ENCODE results near the gene TANK.

DNA sequence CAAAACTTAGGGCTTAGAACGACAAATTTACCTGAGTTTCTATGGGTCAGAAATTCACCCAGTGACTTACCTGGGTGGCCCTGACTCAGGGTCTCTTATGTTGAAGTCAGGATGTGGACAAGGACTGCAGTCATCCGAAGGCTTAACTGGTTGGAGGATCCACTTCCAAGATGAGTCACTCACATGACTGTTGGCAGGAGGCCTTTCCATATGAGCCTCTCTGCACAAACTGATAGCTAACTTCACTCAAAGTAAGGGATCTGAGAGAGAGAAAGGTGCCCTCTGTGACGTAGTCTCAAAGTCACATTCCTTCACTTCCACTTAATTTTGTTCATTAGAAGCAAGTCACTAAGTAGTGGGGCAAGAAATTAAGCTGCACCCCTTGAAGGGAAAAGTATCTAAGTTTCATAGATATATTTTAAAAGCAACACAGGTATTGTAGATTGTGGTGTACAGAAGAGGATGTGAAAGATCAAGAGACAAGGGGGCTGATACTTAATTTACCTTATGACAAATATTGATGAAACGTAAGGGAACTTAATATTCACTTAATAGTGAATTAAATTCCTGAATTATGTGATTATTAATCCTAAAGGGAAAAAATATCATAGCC is 48.4 kb downstream of the TANK start:
- TF ChIP-seq CTCF (IDR thresholded peaks at IDR 0.05; ENCODE audit: low read depth, low read length, missing input control) (no peak), REST (IDR thresholded peaks at IDR 0.05) (no peak), RXRA (IDR thresholded peaks at IDR 0.05) (no peak), RAD21 (IDR thresholded peaks at IDR 0.05) (no peak), GABPA (IDR thresholded peaks at IDR 0.05 in 1 of 2, conservative IDR thresholded peaks at IDR 0.05 in 1 of 2) (no peak), EGR1 (IDR thresholded peaks at IDR 0.05; ENCODE audit: low read depth in 2 of 2) (no peak), YY1 (IDR thresholded peaks at IDR 0.05) (no peak), TAF1 (conservative IDR thresholded peaks at IDR 0.05) (no peak), SP1 (IDR thresholded peaks at IDR 0.05) (no peak), JUND (IDR thresholded peaks at IDR 0.05) (no peak), ATF3 (IDR thresholded peaks at IDR 0.05) (no peak), NR2F2 (IDR thresholded peaks at IDR 0.05) (no peak)
- TF ChIP-seq, protein P1, sequence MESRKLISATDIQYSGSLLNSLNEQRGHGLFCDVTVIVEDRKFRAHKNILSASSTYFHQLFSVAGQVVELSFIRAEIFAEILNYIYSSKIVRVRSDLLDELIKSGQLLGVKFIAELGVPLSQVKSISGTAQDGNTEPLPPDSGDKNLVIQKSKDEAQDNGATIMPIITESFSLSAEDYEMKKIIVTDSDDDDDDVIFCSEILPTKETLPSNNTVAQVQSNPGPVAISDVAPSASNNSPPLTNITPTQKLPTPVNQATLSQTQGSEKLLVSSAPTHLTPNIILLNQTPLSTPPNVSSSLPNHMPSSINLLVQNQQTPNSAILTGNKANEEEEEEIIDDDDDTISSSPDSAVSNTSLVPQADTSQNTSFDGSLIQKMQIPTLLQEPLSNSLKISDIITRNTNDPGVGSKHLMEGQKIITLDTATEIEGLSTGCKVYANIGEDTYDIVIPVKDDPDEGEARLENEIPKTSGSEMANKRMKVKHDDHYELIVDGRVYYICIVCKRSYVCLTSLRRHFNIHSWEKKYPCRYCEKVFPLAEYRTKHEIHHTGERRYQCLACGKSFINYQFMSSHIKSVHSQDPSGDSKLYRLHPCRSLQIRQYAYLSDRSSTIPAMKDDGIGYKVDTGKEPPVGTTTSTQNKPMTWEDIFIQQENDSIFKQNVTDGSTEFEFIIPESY (IDR thresholded peaks at IDR 0.05), result no peak
